GM12878 (cell line): ENCODE results near the gene METTL16. TPM values are rescaled to one million over a fixed set of nuclear protein-coding genes. Genes with fewer than 3 reads are reported as not detected.

Source experiments
- ATAC-seq: fragments of 200-7000 bp; cut with Tn5 transposase; 3 replicates; pipeline ENCODE4 v1.9.1; 2020; ENCODE audit warnings: mild to moderate bottlenecking, moderate library complexity
- BruUV-seq: library from RNA; stranded (reverse); fragments of 400-500 nt; replicated peaks from 2 replicates; lab custom pipeline; 2021; lab: Mats Ljungman, UMichigan
- CTCF ChIA-PET: fragments of 300-600 bp; sonication (Branson Sonifier 250); formaldehyde crosslinking; extraction: SDS; loops from one replicate; lab custom pipeline; 2021; ENCODE audit warnings: inconsistent platforms; lab: Yijun Ruan, JAX
- POLR2A ChIA-PET: fragments of 350-600 bp; formaldehyde crosslinking; extraction: SDS; loops from one replicate; lab custom pipeline; 2021; ENCODE audit warnings: inconsistent platforms; lab: Charles Lee
- RAD21 ChIA-PET: fragments of 300-600 bp; sonication (Branson Sonifier 250); formaldehyde crosslinking; loops from one replicate; lab custom pipeline; 2023; ENCODE audit warnings: antibody characterized with exemption; ENCODE audit not compliant: unreplicated experiment; lab: Charles Lee
- SMC1A ChIA-PET: fragments of 300-600 bp; sonication (Branson Sonifier 250); formaldehyde crosslinking; loops from one replicate; lab custom pipeline; 2023; ENCODE audit not compliant: unreplicated experiment, uncharacterized antibody; lab: Charles Lee
- DNase-seq: peaks from one replicate; pipeline ENCODE4 v3.0.0-alpha.2; 2011; ENCODE audit warnings: low read depth, low spot score
- FAIRE-seq: peaks from 3 replicates; lab custom pipeline; 2011; peaks lifted over from hg19 to GRCh38; lab: Jason Lieb, UNC
- H2AFZ ChIP-seq: 2 replicates; pipeline ENCODE4 v1.6.0; 2011; ENCODE audit warnings: low read depth, low read length, control low read depth; ENCODE audit not compliant: control insufficient read depth
- H3K27ac ChIP-seq: 2 replicates; pipeline ENCODE4 v1.5.1; 2011; ENCODE audit warnings: control low read depth; ENCODE audit not compliant: control insufficient read depth, insufficient read depth
- H3K27me3 ChIP-seq, 2 experiments: replicated peaks in 1 of 2; 2 replicates each; pipeline versions ENCODE4 v1.6.0 to v1.6.1; 2011; ENCODE audit warnings: low read length in 1 of 2; ENCODE audit not compliant: control insufficient read depth in 2 of 2, insufficient read depth in 2 of 2
- H3K36me3 ChIP-seq, 2 experiments: 2 replicates each; pipeline ENCODE4 v1.5.1; 2011; ENCODE audit warnings: low read length in 1 of 2; ENCODE audit not compliant: control insufficient read depth in 2 of 2, insufficient read depth in 2 of 2
- H3K4me1 ChIP-seq: 2 replicates; pipeline ENCODE4 v1.6.1; 2011; ENCODE audit warnings: mild to moderate bottlenecking, low read length, moderate library complexity, mixed read lengths; ENCODE audit not compliant: control insufficient read depth, insufficient read depth
- H3K4me2 ChIP-seq: 2 replicates; pipeline ENCODE4 v1.6.0; 2011; ENCODE audit warnings: control low read depth; ENCODE audit not compliant: control insufficient read depth, insufficient read depth
- H3K4me3 ChIP-seq: fragments of 200-600 bp; sonication (generic); 2 replicates; pipeline ENCODE4 v1.5.1; 2016
- H3K79me2 ChIP-seq: 2 replicates; pipeline ENCODE4 v1.6.0; 2011; ENCODE audit warnings: low read length; ENCODE audit not compliant: control insufficient read depth, insufficient read depth
- H3K9ac ChIP-seq: 2 replicates; pipeline ENCODE4 v1.8.0; 2011; ENCODE audit warnings: low read length, control low read depth, mixed read lengths; ENCODE audit not compliant: control insufficient read depth, insufficient read depth
- H3K9me3 ChIP-seq: replicated peaks from 3 replicates; pipeline ENCODE4 v1.5.1; 2011; ENCODE audit warnings: mild to moderate bottlenecking, low read length; ENCODE audit not compliant: control insufficient read depth, insufficient read depth
- H4K20me1 ChIP-seq: 2 replicates; pipeline ENCODE4 v1.6.0; 2011; ENCODE audit not compliant: control insufficient read depth, insufficient read depth
- BACH1 ChIP-seq: fragments of 450-650 bp; IDR thresholded peaks from 2 replicates; pipeline ENCODE4 v1.6.1; 2017; ENCODE audit warnings: mild to moderate bottlenecking, borderline replicate concordance
- EP300 ChIP-seq, 2 experiments: fragments of 150-350 bp in 1 of 2; IDR thresholded peaks; 2 replicates each; pipeline ENCODE4 v1.6.1; 2011 to 2012; ENCODE audit warnings: low read depth in 2 of 2, low read length in 2 of 2, borderline replicate concordance in 1 of 2, improper control_type of control experiment in 1 of 2, inconsistent platforms in 1 of 2; ENCODE audit not compliant: control insufficient read depth in 1 of 2
- SIN3A ChIP-seq: IDR thresholded peaks from 2 replicates; pipeline ENCODE4 v1.6.1; 2012; ENCODE audit warnings: low read depth, low read length, improper control_type of control experiment
- WGBS: methylation state at CpG from one replicate; pipeline ENCODE4 v1.1.6; 2016; ENCODE audit warnings: low lambda C conversion rate; ENCODE audit not compliant: insufficient replicate concordance, insufficient coverage; ENCODE audit errors: missing lambda C conversion rate; 5-methylcytosine and 5-hydroxymethylcytosine counted together
- in situ Hi-C: fragments of 300-500 bp; cut with MboI; formaldehyde crosslinking; loops from 9 replicates; pipeline ENCODE4 v1.14.3; 2018; ENCODE audit warnings: mixed read lengths
- intact Hi-C: fragments of 100-400 bp; cut with micrococcal nuclease; formaldehyde crosslinking; loops from one replicate; pipeline ENCODE4 v1.14.2; 2022; ENCODE audit not compliant: unreplicated experiment
- polyA plus RNA-seq, 11 experiments: library from polyadenylated mRNA; depleted of rRNA in 4 of 11; unstranded in 6 of 11; stranded (reverse) in 5 of 11; fragments of >200 nt; fragmentation: Nextera tagmentation in 4 of 11; fragmentation: Illumina TruSeq in 1 of 11; extraction: Ambion mirVana in 4 of 11; extraction: Trizol in 1 of 11; gene quantifications; 1 replicate in 1 of 11; 2 replicates in 10 of 11; pipeline versions ENCODE4 v1.2.1 to v1.2.3, GENCODE V29; 2011 to 2016; ENCODE audit warnings: inconsistent platforms in 2 of 11, missing spikeins in 2 of 11, low read depth in 1 of 11
- total RNA-seq, 4 experiments: library from RNA; depleted of rRNA in 3 of 4; stranded (reverse); fragments of >200 nt in 3 of 4; fragmentation: Illumina TruSeq in 1 of 4; extraction: Trizol in 1 of 4; gene quantifications; 2 replicates each; pipeline versions ENCODE4 v1.2.1 to v1.2.3, GENCODE V29; 2013 to 2021
- TF ChIP-seq, protein P1 (sequence below): IDR thresholded peaks from 2 replicates; pipeline ENCODE4 v1.6.1; 2011; ENCODE audit warnings: low read depth, mild to moderate bottlenecking, low read length, moderate library complexity, borderline replicate concordance; ENCODE audit errors: extremely low read depth

METTL16 gene
- total and polyA plus RNA-seq, 10 of the 15 experiments (the other 5 are each of a cell fraction or from before 2014, with no cell fraction given) = 15.6 to 34.3 (median 23.7) TPM

DNA sequence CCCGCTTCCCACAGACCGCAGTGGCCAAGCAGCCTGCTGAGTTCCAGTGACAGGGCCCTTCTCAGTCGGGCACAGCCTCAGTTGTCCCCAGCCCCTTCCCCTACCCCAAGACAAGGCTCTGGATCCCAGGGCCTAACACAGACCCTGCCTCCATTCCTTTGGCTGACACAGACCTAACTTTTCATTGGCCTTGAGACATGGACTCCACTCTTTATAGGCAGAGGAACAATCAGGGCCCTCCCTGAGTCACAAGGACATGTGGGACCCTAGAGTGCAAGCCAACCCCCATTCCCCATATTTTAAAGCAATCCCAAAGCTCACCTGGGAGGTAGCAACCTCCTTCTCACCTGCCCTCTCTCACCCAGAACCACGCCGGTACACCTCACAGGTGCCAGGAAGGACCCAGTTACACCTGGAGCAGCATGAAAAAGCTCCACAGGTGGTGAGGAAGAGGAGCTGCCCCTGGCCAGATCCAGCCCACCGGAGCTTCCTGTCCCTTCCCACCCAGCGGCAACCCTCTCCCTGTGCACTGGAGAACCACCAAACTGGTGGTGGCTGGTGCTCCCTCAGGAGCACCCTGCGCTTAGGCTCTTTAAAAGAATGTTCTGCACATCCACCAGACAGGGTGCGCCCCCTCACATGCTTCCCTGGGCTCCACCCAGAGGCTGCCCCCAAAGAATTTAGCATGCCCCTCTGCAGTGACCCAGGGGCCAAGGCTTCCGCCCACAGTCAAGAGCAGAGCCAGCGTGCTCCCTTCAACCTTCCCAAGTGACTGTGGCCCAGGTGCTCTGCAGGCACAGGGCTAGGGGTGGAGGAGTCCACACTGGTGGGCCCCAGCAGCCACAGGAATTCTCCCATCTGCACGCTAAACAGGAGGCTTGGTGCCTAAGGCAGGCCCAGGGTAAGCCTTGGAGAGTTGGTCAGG, 114.2 kb downstream of the METTL16 start:
- Histone ChIP-seq H3K4me3 (peak overlapping the region; percentile 66), H3K36me3 (no peaks in the 10 kb centered on the region; a peak in 1 of 4 replicates), H3K4me1 (peaks cover 26% of the 10 kb centered on the region), H2AFZ (no peak overlapping the region; the same call in 1 of the 2 replicates), H3K9ac (peak overlapping the region; percentile 64; the same call in 1 of the 2 replicates), H3K79me2 (peaks cover 20% of the 10 kb centered on the region), H3K9me3 (no peaks in the 10 kb centered on the region), H3K4me2 (peak overlapping the region; percentile 79), H4K20me1 (no peaks in the 10 kb centered on the region), H3K27me3 (no peaks in the 10 kb centered on the region), H3K27ac (peak overlapping the region; percentile 57; the same call in 1 of the 2 replicates)
- in situ Hi-C loops (no loop called here), intact Hi-C loops (no loop called here)
- TF ChIP-seq BACH1 (no peak), SIN3A (no peak), EP300 (IDR thresholded peaks at IDR 0.05; ENCODE audit: borderline replicate concordance in 1 of 2, control insufficient read depth in 1 of 2, low read depth in 2 of 2, low read length in 2 of 2) (no peak)
- TF ChIP-seq, protein P1, sequence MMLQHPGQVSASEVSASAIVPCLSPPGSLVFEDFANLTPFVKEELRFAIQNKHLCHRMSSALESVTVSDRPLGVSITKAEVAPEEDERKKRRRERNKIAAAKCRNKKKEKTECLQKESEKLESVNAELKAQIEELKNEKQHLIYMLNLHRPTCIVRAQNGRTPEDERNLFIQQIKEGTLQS = no peak
- no peak for FAIRE-seq
- CTCF ChIA-PET = interaction anchor here (0.5 to 1.7 kb wide), 4 partner anchors 15 to 714 kb away, joined by 3 to 9 read pairs (median 6); partner anchors contain the start of gene TSR1
- DNase-seq = no peak
- WGBS = 67% methylated on average over 12 of the region's 12 CpGs
- POLR2A ChIA-PET = interaction anchor here (0.6 to 0.7 kb wide), 2 partner anchors 18 to 366 kb away, joined by 3 read pairs; no protein-coding TSS in a partner anchor
- ATAC-seq = no peak
- RAD21 ChIA-PET = interaction anchor here (0.5 kb wide), 1 partner anchor 138 kb away, joined by 5 read pairs; no protein-coding TSS in a partner anchor
- BruUV-seq = no TSS peak
- SMC1A ChIA-PET = no interaction called here
